Kidney epithelial cell (primary cell): ENCODE results near the gene KIF20A. TPM values are rescaled to one million over a fixed set of nuclear protein-coding genes. Genes with fewer than 3 reads are reported as not detected.
"Not testable (repeated sequence)": the region's sequence is repeated elsewhere in the genome, so short reads cannot be mapped to it uniquely, and the experiment has no call there.

Experiments used
- DNase-seq: peaks from one replicate; pipeline ENCODE4 v3.0.0-alpha.2; 2010; ENCODE audit warnings: low read depth
- H3K27me3 ChIP-seq: 2 replicates; pipeline ENCODE4 v1.6.0; 2011; ENCODE audit warnings: low read length; ENCODE audit not compliant: control insufficient read depth, insufficient read depth
- H3K36me3 ChIP-seq: 2 replicates; pipeline ENCODE4 v1.5.1; 2011; ENCODE audit warnings: low read length; ENCODE audit not compliant: control insufficient read depth, insufficient read depth
- H3K4me3 ChIP-seq: 2 replicates; pipeline ENCODE4 v1.5.1; 2011; ENCODE audit warnings: low read depth, mild to moderate bottlenecking, control low read depth, low read length
- CTCF ChIP-seq: IDR thresholded peaks from 2 replicates; pipeline ENCODE4 v1.5.1; 2011; ENCODE audit warnings: mild to moderate bottlenecking, moderate library complexity, low read length, control low read depth, inconsistent platforms; ENCODE audit not compliant: insufficient read depth, poor library complexity, severe bottlenecking
- total RNA-seq: library from RNA; depleted of rRNA; stranded (reverse); fragments of >200 nt; gene quantifications from 2 replicates; pipeline ENCODE4 v1.2.3, GENCODE V29; 2015

Gene KIF20A
- total RNA-seq, 1 donor from 2014 or later: 4.4 TPM

- no peak overlapping the region for H3K4me3 ChIP-seq
- peaks cover 2% of the 10 kb centered on the region for H3K36me3 ChIP-seq
- no peak for DNase-seq
- no peak for TF ChIP-seq CTCF
- H3K27me3 ChIP-seq: no peaks in the 10 kb centered on the region
Measured at GRCh38 chr5:138192826-138193225, 13.9 kb downstream of the KIF20A start.

GRCh38 chr5:138193859-138194258 lies 14.9 kb downstream of the KIF20A start:
- not testable (repeated sequence) for H3K4me3 ChIP-seq, H3K36me3 ChIP-seq, H3K27me3 ChIP-seq, DNase-seq

- Histone ChIP-seq H3K36me3 (no peaks in the 10 kb centered on the region), H3K27me3 (no peaks in the 10 kb centered on the region), H3K4me3 (no peak overlapping the region)
- no peak for TF ChIP-seq CTCF
- DNase-seq: no peak
Measured at GRCh38 chr5:138210985-138211384, 32.1 kb downstream of the KIF20A start.

- peak overlapping the region; percentile 99 for H3K4me3 ChIP-seq
- H3K36me3 ChIP-seq: no peaks in the 10 kb centered on the region
- no peak for DNase-seq
- TF ChIP-seq CTCF: no peak
- no peaks in the 10 kb centered on the region for H3K27me3 ChIP-seq
Measured at GRCh38 chr5:138212828-138213160, 33.9 kb downstream of the KIF20A start.

- Histone ChIP-seq H3K27me3 (no peaks in the 10 kb centered on the region), H3K4me3 (peak within 1 kb of the TSS; percentile 99), H3K36me3 (no peaks in the 10 kb centered on the region)
- no peak for TF ChIP-seq CTCF
- DNase-seq: peak; percentile 99
Measured at GRCh38 chr5:138213161-138214029, 34.5 kb downstream of the KIF20A start, which contains the start of gene CDC23. TSS of gene CDC23 (minus strand) at chr5:138213323. CDS start at chr5:138213312, 11 bp downstream.

- TF ChIP-seq CTCF: no peak
- H3K4me3 ChIP-seq: no peak overlapping the region
Measured at GRCh38 chr5:138216799-138217198, 37.9 kb downstream of the KIF20A start.

More at GRCh38 chr5:138216799-138217198, 37.9 kb downstream of the KIF20A start:
- H3K36me3 ChIP-seq: no peaks in the 10 kb centered on the region
- DNase-seq: no peak
- H3K27me3 ChIP-seq: no peaks in the 10 kb centered on the region
